GM12878 (cell line): ENCODE measurements around the gene USP17L5. TPM values are rescaled to one million over a fixed set of nuclear protein-coding genes. Genes with fewer than 3 reads are reported as not detected.
"Not testable (repeated sequence)": the region's sequence is repeated elsewhere in the genome, so short reads cannot be mapped to it uniquely, and the experiment has no call there.

Source experiments
- ATAC-seq: fragments of 200-7000 bp; cut with Tn5 transposase; 3 replicates; pipeline ENCODE4 v1.9.1; 2020; ENCODE audit warnings: mild to moderate bottlenecking, moderate library complexity
- BruUV-seq: library from RNA; stranded (reverse); fragments of 400-500 nt; replicated peaks from 2 replicates; lab custom pipeline; 2021; lab: Mats Ljungman, UMichigan
- CTCF ChIA-PET: fragments of 300-600 bp; sonication (Branson Sonifier 250); formaldehyde crosslinking; extraction: SDS; loops from one replicate; lab custom pipeline; 2021; ENCODE audit warnings: inconsistent platforms; lab: Yijun Ruan, JAX
- POLR2A ChIA-PET: fragments of 350-600 bp; formaldehyde crosslinking; extraction: SDS; loops from one replicate; lab custom pipeline; 2021; ENCODE audit warnings: inconsistent platforms; lab: Charles Lee
- RAD21 ChIA-PET: fragments of 300-600 bp; sonication (Branson Sonifier 250); formaldehyde crosslinking; loops from one replicate; lab custom pipeline; 2023; ENCODE audit warnings: antibody characterized with exemption; ENCODE audit not compliant: unreplicated experiment; lab: Charles Lee
- SMC1A ChIA-PET: fragments of 300-600 bp; sonication (Branson Sonifier 250); formaldehyde crosslinking; loops from one replicate; lab custom pipeline; 2023; ENCODE audit not compliant: unreplicated experiment, uncharacterized antibody; lab: Charles Lee
- DNase-seq: peaks from one replicate; pipeline ENCODE4 v3.0.0-alpha.2; 2011; ENCODE audit warnings: low read depth, low spot score
- FAIRE-seq: peaks from 3 replicates; lab custom pipeline; 2011; peaks lifted over from hg19 to GRCh38; lab: Jason Lieb, UNC
- H2AFZ ChIP-seq: 2 replicates; pipeline ENCODE4 v1.6.0; 2011; ENCODE audit warnings: low read depth, low read length, control low read depth; ENCODE audit not compliant: control insufficient read depth
- H3K27ac ChIP-seq: 2 replicates; pipeline ENCODE4 v1.5.1; 2011; ENCODE audit warnings: control low read depth; ENCODE audit not compliant: control insufficient read depth, insufficient read depth
- H3K27me3 ChIP-seq, 2 experiments: replicated peaks in 1 of 2; 2 replicates each; pipeline versions ENCODE4 v1.6.0 to v1.6.1; 2011; ENCODE audit warnings: low read length in 1 of 2; ENCODE audit not compliant: control insufficient read depth in 2 of 2, insufficient read depth in 2 of 2
- H3K36me3 ChIP-seq, 2 experiments: 2 replicates each; pipeline ENCODE4 v1.5.1; 2011; ENCODE audit warnings: low read length in 1 of 2; ENCODE audit not compliant: control insufficient read depth in 2 of 2, insufficient read depth in 2 of 2
- H3K4me1 ChIP-seq: 2 replicates; pipeline ENCODE4 v1.6.1; 2011; ENCODE audit warnings: mild to moderate bottlenecking, low read length, moderate library complexity, mixed read lengths; ENCODE audit not compliant: control insufficient read depth, insufficient read depth
- H3K4me2 ChIP-seq: 2 replicates; pipeline ENCODE4 v1.6.0; 2011; ENCODE audit warnings: control low read depth; ENCODE audit not compliant: control insufficient read depth, insufficient read depth
- H3K4me3 ChIP-seq: fragments of 200-600 bp; sonication (generic); 2 replicates; pipeline ENCODE4 v1.5.1; 2016
- H3K79me2 ChIP-seq: 2 replicates; pipeline ENCODE4 v1.6.0; 2011; ENCODE audit warnings: low read length; ENCODE audit not compliant: control insufficient read depth, insufficient read depth
- H3K9ac ChIP-seq: 2 replicates; pipeline ENCODE4 v1.8.0; 2011; ENCODE audit warnings: low read length, control low read depth, mixed read lengths; ENCODE audit not compliant: control insufficient read depth, insufficient read depth
- H3K9me3 ChIP-seq: replicated peaks from 3 replicates; pipeline ENCODE4 v1.5.1; 2011; ENCODE audit warnings: mild to moderate bottlenecking, low read length; ENCODE audit not compliant: control insufficient read depth, insufficient read depth
- H4K20me1 ChIP-seq: 2 replicates; pipeline ENCODE4 v1.6.0; 2011; ENCODE audit not compliant: control insufficient read depth, insufficient read depth
- WGBS: methylation state at CpG from one replicate; pipeline ENCODE4 v1.1.6; 2016; ENCODE audit warnings: low lambda C conversion rate; ENCODE audit not compliant: insufficient replicate concordance, insufficient coverage; ENCODE audit errors: missing lambda C conversion rate; 5-methylcytosine and 5-hydroxymethylcytosine counted together
- in situ Hi-C: fragments of 300-500 bp; cut with MboI; formaldehyde crosslinking; loops from 9 replicates; pipeline ENCODE4 v1.14.3; 2018; ENCODE audit warnings: mixed read lengths
- intact Hi-C: fragments of 100-400 bp; cut with micrococcal nuclease; formaldehyde crosslinking; loops from one replicate; pipeline ENCODE4 v1.14.2; 2022; ENCODE audit not compliant: unreplicated experiment
- polyA plus RNA-seq, 11 experiments: library from polyadenylated mRNA; depleted of rRNA in 4 of 11; unstranded in 6 of 11; stranded (reverse) in 5 of 11; fragments of >200 nt; fragmentation: Nextera tagmentation in 4 of 11; fragmentation: Illumina TruSeq in 1 of 11; extraction: Ambion mirVana in 4 of 11; extraction: Trizol in 1 of 11; gene quantifications; 1 replicate in 1 of 11; 2 replicates in 10 of 11; pipeline versions ENCODE4 v1.2.1 to v1.2.3, GENCODE V29; 2011 to 2016; ENCODE audit warnings: inconsistent platforms in 2 of 11, missing spikeins in 2 of 11, low read depth in 1 of 11
- total RNA-seq, 4 experiments: library from RNA; depleted of rRNA in 3 of 4; stranded (reverse); fragments of >200 nt in 3 of 4; fragmentation: Illumina TruSeq in 1 of 4; extraction: Trizol in 1 of 4; gene quantifications; 2 replicates each; pipeline versions ENCODE4 v1.2.1 to v1.2.3, GENCODE V29; 2013 to 2021

USP17L5 gene
- total and polyA plus RNA-seq, 10 of the 15 experiments (the other 5 are each of a cell fraction or from before 2014, with no cell fraction given) = not detected

DNA sequence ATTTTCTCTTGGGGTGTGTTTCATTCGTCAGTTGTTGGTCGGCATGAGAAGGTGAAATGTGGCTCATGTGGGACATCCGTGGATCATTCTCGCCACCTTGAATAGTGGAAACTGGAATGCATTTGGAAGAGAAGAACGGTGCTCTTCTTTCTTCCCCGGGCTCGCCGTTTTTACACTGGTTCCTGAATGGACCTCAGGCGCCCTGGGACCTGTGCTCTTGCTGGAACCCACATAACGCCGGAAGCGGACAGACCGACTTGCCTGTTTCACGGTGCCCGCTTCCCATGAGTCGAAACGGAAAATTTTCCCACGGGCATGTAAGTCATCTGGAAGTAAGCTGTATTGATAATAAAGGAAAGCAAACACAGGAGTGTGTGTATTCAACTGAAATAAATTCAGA is 11.7 kb downstream of the USP17L5 start:
- H3K4me3 ChIP-seq, H4K20me1 ChIP-seq, H3K9ac ChIP-seq, RAD21 ChIA-PET, SMC1A ChIA-PET, in situ Hi-C loops, H3K4me1 ChIP-seq, intact Hi-C loops, H3K79me2 ChIP-seq, H3K36me3 ChIP-seq, POLR2A ChIA-PET, H3K27ac ChIP-seq, ATAC-seq, FAIRE-seq, CTCF ChIA-PET, BruUV-seq, H3K4me2 ChIP-seq, H3K9me3 ChIP-seq, DNase-seq, H2AFZ ChIP-seq, H3K27me3 ChIP-seq: not testable (repeated sequence)
- WGBS = no CpG with 5 or more reads among the region's 18 CpGs

DNA sequence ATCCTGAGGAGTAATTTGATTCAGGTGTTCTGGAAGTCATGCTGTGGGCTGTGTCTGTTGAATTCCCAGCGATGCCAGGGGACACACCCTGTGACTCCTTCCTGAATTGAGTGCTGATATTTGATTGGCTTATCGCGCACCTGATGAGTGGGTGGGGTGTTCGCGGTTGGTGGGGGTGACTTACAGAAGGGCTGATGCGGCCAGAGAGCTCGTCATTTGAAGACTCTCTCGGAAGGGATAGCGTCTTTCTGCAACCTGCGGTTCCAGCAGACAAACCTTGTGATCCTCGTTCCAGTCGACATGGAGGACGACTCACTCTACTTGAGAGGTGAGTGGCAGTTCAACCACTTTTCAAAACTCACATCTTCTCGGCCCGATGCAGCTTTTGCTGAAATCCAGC is 14.1 kb downstream of the USP17L5 start, which contains the start of gene USP17L29:
TSS of gene USP17L29 (plus strand) at position 301 of the 400 bp plus-strand sequence. CDS start at position 301, 0 bp downstream.
- H3K27me3 ChIP-seq, BruUV-seq, H3K79me2 ChIP-seq, H3K4me2 ChIP-seq, H3K9me3 ChIP-seq, in situ Hi-C loops, H2AFZ ChIP-seq, H3K36me3 ChIP-seq, H3K27ac ChIP-seq, H3K4me3 ChIP-seq, ATAC-seq, H3K4me1 ChIP-seq, POLR2A ChIA-PET, CTCF ChIA-PET, intact Hi-C loops, RAD21 ChIA-PET, FAIRE-seq, H4K20me1 ChIP-seq, SMC1A ChIA-PET, H3K9ac ChIP-seq, DNase-seq: not testable (repeated sequence)
- no CpG with 5 or more reads among the region's 15 CpGs for WGBS

DNA sequence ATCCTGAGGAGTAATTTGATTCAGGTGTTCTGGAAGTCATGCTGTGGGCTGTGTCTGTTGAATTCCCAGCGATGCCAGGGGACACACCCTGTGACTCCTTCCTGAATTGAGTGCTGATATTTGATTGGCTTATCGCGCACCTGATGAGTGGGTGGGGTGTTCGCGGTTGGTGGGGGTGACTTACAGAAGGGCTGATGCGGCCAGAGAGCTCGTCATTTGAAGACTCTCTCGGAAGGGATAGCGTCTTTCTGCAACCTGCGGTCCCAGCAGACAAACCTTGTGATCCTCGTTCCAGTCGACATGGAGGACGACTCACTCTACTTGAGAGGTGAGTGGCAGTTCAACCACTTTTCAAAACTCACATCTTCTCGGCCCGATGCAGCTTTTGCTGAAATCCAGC is 23.6 kb downstream of the USP17L5 start, which contains the start of gene USP17L30:
TSS of gene USP17L30 (plus strand) at position 301 of the 400 bp plus-strand sequence. CDS start at position 301, 0 bp downstream.
- CTCF ChIA-PET, H3K36me3 ChIP-seq, H3K4me3 ChIP-seq, H3K4me1 ChIP-seq, H3K9ac ChIP-seq, in situ Hi-C loops, H2AFZ ChIP-seq, H4K20me1 ChIP-seq, H3K9me3 ChIP-seq, RAD21 ChIA-PET, FAIRE-seq, POLR2A ChIA-PET, ATAC-seq, H3K27ac ChIP-seq, H3K79me2 ChIP-seq, intact Hi-C loops, BruUV-seq, SMC1A ChIA-PET, H3K4me2 ChIP-seq, H3K27me3 ChIP-seq, DNase-seq: not testable (repeated sequence)
- no CpG with 5 or more reads among the region's 15 CpGs for WGBS

DNA sequence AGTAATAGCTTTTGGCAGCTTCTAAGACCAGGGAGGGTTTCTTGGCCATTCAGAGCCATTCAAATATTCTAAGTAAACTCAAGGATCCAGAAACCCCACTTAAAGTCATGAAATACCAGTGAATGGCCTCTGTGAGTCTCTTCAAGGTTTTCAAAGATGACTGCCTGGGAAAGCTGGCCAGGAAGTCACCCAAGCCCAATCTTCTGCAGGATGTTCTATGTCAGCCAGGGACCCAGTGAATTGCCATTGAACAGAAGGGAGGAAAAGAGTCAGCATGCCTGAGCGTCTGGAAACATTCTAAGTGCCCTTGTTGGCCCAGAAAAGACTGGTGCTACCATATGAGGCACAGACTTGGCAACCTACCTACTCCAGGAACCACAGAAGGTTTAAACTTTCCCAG is 40.7 kb downstream of the USP17L5 start:
- WGBS = 11% methylated on average over 1 of the region's 1 CpG
- in situ Hi-C loops, FAIRE-seq: not testable (repeated sequence)

More for the DNA sequence above, 40.7 kb downstream of the USP17L5 start:
- H3K4me1 ChIP-seq, H3K4me2 ChIP-seq, POLR2A ChIA-PET, H4K20me1 ChIP-seq, H3K9ac ChIP-seq, CTCF ChIA-PET, H3K79me2 ChIP-seq, H2AFZ ChIP-seq, BruUV-seq, SMC1A ChIA-PET, H3K27me3 ChIP-seq, RAD21 ChIA-PET, intact Hi-C loops, H3K36me3 ChIP-seq, H3K27ac ChIP-seq, DNase-seq, H3K9me3 ChIP-seq, H3K4me3 ChIP-seq, ATAC-seq: not testable (repeated sequence)
